HG03439 (cell line): Measurements from ENCODE around the gene CCSER1.
"Not testable (repeated sequence)": the region's sequence is repeated elsewhere in the genome, so short reads cannot be mapped to it uniquely, and the experiment has no call there.

Experiments used
- ATAC-seq: cut with Tn5 transposase; IDR thresholded peaks from one replicate; pipeline ENCODE4 v1.9.1; 2021; ENCODE audit warnings: mild to moderate bottlenecking, moderate library complexity; ENCODE audit not compliant: unreplicated experiment

Gene CCSER1

DNA sequence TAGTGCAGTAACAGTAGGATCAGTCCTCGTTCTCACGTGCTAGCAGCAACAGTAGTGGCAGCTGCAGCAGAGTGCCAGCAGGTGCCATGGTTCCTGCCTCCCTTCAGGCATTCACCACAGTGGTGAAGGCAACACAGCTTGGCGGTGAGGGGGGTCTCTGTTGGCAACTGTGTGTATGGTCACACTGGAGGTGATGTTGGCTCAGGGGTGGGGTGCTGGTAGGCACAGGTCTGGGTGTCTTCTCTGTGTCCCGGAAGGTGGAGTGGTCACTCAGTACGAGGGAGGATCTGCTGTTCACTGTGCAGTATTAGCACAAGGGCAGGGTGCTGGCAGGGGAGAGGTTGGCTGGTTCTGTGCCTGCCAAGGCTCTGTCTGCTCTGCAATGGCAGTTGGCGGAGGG, 671.8 kb downstream of the CCSER1 start:
- ATAC-seq, result no peak

- no peak for ATAC-seq
Observed at GRCh38 chr4:90799895-90800294, 672.7 kb downstream of the CCSER1 start.

GRCh38 chr4:90815569-90815968, 688.4 kb downstream of the CCSER1 start:
- no peak for ATAC-seq

DNA sequence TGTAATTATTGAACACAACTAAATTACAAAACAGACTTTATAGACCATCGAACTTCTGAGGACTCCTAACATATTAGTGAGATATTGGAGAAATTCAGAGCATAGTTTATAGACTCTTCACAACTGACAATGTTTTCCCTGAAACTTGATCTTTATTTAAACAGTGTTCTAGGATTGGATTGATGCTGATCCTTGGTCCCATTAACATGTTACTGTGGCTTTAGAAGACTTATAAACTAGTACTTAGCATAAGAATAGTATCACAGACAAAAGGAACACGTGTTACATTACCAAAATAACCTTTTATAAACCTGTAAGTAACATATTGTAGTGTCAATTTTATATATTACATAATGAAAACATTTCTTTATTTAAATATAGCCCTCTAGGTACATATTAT, 689.6 kb downstream of the CCSER1 start:
- no peak for ATAC-seq

DNA sequence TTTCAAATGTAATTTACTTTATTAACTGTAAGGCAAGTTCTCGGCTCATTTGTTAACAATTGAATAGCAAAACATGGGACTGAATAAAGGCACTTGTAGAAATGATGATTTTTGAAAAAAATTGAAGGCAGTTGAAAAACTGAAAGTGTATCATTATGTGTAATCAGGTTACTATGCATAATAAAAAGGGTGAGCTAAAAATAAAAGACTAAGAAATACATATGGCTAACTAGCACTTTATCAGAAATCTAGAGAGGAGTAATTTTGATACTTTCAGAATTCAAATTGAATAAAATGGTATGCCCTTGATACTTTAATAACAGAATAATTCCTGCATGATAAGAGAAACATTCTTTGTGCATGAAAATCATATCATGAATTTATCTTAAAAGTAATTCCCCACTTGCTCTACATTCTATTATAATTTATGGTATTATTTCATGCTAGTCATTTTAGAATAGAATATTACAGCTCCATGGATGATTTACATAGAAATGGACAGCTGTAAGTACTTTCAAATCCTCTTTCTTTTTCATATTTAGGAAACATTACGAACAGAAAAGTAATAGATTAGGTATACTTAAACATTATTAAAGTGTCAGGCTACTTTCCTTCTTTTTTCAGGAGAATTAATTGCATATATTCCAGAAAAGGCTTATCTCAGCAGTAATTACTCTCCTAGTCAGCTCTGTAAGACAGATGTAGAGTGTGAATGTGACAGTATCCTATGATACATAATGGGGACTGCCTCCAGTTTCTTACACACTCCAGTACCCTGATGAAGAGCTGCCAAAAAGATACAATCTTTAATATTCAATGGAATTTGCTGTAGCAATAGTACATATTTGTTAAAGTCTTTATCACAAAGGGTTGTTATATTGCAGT, 697.3 kb downstream of the CCSER1 start:
- no peak for ATAC-seq

GRCh38 chr4:90825849-90826248, 698.7 kb downstream of the CCSER1 start:
- no peak for ATAC-seq

DNA sequence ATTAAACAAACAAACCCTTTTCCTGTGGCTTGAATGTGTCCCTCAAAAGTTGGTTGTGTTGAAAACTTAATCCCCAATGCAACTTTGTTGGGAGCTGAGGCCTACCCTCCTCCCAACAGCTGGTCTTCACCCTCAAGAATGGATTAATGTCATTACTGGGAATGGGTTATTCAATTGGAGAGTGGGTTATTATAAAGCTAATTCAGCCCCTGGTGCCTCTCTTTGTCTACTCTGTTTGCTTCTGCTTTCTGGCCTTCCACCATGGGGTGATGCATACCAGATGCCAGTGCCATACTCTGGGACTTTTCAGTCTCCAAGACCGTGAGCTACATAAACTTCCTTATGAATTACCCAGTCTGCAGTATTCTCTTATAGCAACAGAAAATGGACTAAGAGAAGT, 706.5 kb downstream of the CCSER1 start:
- ATAC-seq, result no peak

DNA sequence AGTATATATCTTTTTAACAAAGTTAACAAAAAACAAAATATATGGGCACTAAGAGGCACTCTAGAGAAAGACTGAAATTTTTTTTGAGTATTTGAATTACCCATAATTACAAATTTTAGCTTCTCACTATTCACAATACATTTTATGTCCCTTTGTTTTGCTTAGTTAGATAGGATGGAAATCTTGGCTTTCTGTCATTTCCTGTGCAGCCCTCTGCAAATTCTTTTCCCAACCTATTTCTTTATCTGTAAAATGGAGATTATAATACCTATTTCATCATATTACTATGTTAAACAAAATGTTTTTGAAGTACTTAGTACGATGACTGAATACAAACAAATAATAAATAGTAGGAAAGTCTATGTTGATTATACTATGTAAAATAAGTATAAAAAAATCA, 710.0 kb downstream of the CCSER1 start:
- no peak for ATAC-seq

DNA sequence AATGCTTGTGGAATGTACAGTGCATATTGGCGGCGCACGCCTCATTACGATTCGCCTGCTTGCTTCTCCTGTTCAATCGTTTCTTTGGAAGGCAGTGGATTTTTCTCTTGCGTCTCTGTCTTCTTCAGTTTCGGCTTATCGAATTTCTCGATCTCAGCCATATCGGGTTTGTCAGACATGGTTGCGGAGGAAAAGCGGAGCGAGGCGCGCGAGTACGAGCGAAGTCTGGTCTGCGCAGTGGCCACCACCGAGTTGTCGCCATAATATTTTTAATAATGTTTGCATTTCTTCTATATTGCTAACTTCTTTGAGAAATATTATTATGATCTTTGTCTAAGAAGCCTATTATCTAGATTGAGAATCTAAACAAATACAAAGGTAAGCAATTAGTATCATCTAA, 711.7 kb downstream of the CCSER1 start:
- not testable (repeated sequence) for ATAC-seq

- no peak for ATAC-seq
Observed at GRCh38 chr4:90840291-90840690, 713.1 kb downstream of the CCSER1 start.

GRCh38 chr4:90840828-90841227, 713.6 kb downstream of the CCSER1 start:
- no peak for ATAC-seq

DNA sequence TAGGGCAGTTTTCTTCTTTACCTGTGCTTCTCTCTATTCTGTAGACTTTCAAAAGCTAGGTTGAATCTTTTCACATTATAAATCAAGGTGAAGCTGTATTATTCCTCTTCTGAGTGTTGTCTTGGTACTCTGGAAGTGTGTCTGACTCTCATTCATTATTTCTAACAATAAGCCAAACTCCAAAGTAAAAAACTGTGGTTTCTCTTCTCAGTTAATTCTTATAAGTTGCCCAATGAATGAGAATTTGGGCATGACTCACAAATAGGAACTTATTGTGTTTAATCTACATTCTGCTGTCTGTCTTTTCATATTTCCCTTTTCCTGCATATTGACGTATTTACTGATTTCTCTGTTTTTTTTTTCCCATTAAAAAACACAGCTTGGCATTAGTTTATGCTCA, 714.5 kb downstream of the CCSER1 start:
- no peak for ATAC-seq

DNA sequence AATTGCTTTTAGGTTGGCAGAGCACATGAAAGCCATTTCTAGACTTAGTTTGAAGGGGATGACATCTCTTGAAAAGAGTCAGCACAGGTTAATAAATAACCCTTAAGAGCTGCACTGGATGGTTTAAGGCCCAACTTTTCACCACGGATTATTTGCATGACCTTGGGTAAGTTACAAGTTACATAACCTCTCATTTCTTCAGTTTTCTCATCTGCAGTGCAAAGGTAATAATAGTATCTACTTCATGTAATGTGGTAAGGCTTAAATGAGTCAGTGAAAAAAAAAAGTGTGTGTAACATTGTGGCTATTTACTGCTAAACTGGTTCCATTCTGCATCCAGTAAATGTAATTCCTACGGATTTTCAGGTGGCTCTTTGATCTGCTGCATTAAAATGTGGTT, 715.8 kb downstream of the CCSER1 start:
- peak; percentile 95 for ATAC-seq

- ATAC-seq, result no peak
Observed at GRCh38 chr4:90844241-90844640, 717.0 kb downstream of the CCSER1 start.

GRCh38 chr4:90845777-90846176, 718.6 kb downstream of the CCSER1 start:
- ATAC-seq, result peak; percentile 43

DNA sequence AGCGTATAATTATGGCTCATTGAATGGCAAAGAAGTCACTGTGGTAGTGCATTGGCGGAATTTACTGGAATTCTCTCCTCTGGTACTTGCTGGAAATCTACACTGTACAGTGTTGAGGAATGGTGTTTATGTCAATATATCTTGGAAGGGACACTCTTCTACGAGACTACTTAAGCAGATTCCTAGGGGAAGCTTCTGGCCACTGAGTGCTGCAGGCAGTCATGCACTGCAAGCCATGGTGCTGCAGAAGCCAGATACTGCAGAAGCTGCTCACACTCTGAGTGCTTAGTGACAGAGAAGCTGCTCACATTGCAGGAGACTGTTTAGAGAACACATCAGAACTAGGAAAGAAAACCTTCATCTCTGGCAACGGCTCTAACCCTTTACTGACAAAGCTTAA, 725.0 kb downstream of the CCSER1 start:
- no peak for ATAC-seq

DNA sequence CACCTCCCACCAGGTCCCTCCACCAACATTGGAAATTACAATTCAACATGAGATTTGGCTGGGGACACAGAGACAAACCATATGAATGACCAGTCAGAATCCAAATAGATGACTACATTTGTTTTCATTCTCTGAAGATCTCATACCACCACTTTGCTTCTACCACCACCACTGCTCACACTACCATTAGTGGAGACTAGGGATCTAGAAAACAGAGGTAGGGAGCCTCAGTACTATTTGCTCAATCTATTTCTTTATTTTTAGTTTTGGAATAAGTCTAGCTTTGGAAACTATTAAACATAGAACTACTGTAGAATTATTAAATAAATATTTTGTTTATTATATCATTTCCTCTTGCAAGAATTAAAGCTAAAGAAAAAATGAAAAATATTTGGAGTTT, 727.9 kb downstream of the CCSER1 start:
- ATAC-seq, result no peak

- no peak for ATAC-seq
Observed at GRCh38 chr4:90857081-90857820, 730.1 kb downstream of the CCSER1 start.

DNA sequence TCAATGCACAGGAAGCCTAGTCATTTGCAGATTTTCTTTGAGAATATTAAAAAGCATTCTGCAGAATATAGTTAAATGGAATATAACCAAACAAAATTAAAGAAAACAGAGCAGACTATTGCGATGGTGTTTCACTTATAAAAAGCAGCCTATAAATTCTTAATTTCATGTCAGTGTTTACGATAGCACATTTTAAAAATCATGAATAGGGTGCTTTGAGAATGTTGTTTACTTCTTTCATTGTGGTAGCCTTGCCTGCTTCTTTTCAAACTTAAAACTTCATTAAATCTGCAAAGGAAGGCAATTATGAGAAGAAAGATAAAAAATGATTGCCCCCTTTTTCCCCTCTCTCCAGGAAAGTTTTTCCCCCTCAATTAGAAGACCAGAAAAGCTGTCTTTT, 748.6 kb downstream of the CCSER1 start:
- no peak for ATAC-seq

DNA sequence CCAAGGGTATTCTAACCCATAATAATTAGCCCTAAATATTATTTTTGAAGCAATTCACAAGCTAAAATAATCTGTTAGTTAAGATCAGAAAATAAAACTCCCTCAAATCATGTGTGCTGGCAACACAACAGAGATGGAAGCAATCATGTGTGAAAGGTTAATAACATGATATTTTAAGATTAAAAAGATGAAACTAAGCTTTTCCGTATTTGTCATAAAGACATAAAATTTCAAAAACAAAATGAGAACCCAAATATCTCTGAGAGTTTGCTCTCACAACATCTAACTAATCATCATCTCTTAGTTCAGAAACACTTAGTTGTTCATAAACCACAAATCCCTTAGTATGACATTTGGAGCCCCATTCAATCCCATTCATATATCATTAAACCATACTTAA, 749.1 kb downstream of the CCSER1 start:
- no peak for ATAC-seq

- no peak for ATAC-seq
Observed at GRCh38 chr4:90883519-90883918, 756.3 kb downstream of the CCSER1 start.

- ATAC-seq, result no peak
Observed at GRCh38 chr4:90888571-90888970, 761.4 kb downstream of the CCSER1 start.
